ENCODE results near the gene CNNM4.

Gene CNNM4

DNA sequence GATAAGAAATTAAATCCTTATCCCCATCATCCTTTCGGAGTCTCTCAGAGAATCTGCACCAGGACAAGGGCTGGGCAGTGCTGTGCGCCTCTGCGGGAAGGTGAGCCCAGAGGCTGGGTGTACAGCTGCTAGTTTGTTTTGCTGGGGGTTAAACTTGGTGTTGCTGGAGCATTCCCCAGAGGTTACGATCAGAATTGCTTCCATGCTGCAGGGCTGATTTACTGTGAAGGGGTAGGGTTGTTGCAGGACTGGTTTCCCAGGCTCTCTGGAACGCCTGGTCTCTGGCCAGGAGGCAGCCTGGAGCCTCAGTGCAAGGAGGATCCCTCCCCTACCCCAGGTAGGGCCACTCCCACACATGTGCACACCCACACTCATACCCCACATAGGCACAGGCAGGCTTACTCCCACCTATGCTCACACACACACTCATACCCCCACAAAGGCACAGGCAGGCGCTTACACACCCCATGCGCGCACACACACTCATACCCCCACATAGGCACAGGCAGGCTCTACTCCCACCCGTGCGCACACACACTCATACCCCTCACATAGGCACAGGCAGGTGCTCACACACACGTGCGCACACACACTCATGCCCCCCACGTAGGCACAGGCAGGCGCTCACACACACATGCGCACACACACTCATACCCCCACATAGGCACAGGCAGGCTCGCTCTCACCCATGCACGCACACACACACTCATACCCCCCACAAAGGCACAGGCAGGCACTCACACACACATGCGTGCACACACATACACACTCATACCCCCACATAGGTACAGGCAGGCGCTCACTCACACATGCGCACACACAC lies 11.3 kb downstream of the CNNM4 start:
- peaks cover 2 to 31% (median 21%) of the 10 kb centered on the region in 4 experiments for H3K4me1 ChIP-seq (ENCODE audit: control extremely low read depth in 1 of 4, control insufficient read depth in 4 of 4, insufficient read depth in 4 of 4, low read length in 3 of 4)
- WGBS (ENCODE audit: insufficient coverage) = 91% methylated on average over 6 of the region's 20 CpGs
- no peak for DNase-seq
- no peak overlapping the region for H3K4me3 ChIP-seq (ENCODE audit: control insufficient read depth in 1 of 7, extremely low read depth in 1 of 7, insufficient read depth in 4 of 7, low read depth in 2 of 7, low read length in 6 of 7)
- POLR2A ChIA-PET = interaction anchor here (0.6 kb wide), 1 partner anchor 32 kb away, joined by 4 read pairs; no protein-coding TSS in a partner anchor
- peaks cover 0 to 19% (median 5%) of the 10 kb centered on the region in 4 experiments for H3K36me3 ChIP-seq (ENCODE audit: control insufficient read depth in 4 of 4, insufficient read depth in 4 of 4, low read length in 3 of 4)
- CTCF ChIA-PET = no interaction called here
- no peaks in the 10 kb centered on the region for H3K9me3 ChIP-seq (ENCODE audit: control extremely low read depth in 1 of 5, control insufficient read depth in 4 of 5, insufficient read depth in 2 of 5, low read depth in 1 of 5, low read length in 4 of 5)
- H3K27ac ChIP-seq (ENCODE audit: insufficient read depth in 1 of 2, low read depth in 1 of 2, low read length in 2 of 2, poor library complexity in 1 of 2, severe bottlenecking in 2 of 2) = peak overlapping the region in 1 of 2 experiments; percentile 25
- no peaks in the 10 kb centered on the region for H3K27me3 ChIP-seq (replicated peaks in 2 of 5; ENCODE audit: control insufficient read depth in 4 of 5, insufficient read depth in 5 of 5, low read length in 4 of 5)

DNA sequence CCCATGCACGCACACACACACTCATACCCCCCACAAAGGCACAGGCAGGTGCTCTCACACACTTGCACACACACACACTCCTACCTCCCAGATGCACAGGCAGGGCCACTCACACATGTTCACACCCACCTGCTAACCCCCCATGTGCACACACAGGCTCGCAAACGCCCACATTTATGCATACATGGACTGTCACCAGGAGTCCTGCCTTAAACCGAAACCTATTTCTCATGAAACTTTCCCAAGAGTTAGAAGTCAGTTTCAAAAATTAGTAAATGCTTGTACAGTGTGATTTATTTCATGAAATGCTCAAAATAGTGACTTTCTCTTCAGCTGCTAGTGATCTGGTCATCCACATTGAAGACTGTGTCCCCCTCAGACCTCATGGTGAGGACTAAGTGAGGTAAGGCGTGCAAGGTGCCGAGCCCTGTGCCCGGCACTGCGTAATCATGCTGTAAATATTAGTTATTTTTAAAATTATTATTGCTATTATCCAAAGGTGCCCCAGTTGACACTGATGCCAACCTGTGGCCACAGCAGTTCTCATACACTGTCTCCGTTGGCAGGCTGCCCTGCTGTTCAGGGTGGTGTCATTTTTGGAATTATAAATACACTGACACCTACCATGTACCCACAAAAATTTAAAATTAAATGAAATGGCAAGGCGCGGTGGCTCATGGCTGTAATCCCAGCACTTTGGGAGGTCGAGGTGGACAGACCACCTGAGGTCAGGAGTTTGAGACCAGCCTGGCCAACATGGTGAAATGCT lies 12.4 kb downstream of the CNNM4 start:
- 89% methylated on average over 1 of the region's 12 CpGs for WGBS (ENCODE audit: insufficient coverage)
- Histone ChIP-seq H3K4me3 (ENCODE audit: control insufficient read depth in 1 of 7, extremely low read depth in 1 of 7, insufficient read depth in 4 of 7, low read depth in 2 of 7, low read length in 6 of 7) (peak overlapping the region in 4 of 7 experiments; percentile 10 to 86 (median 38)), H3K9me3 (ENCODE audit: control extremely low read depth in 1 of 5, control insufficient read depth in 4 of 5, insufficient read depth in 2 of 5, low read depth in 1 of 5, low read length in 4 of 5) (no peaks in the 10 kb centered on the region), H3K27me3 (replicated peaks in 2 of 5; ENCODE audit: control insufficient read depth in 4 of 5, insufficient read depth in 5 of 5, low read length in 4 of 5) (no peaks in the 10 kb centered on the region), H3K4me1 (ENCODE audit: control extremely low read depth in 1 of 4, control insufficient read depth in 4 of 4, insufficient read depth in 4 of 4, low read length in 3 of 4) (peaks cover 2 to 31% (median 21%) of the 10 kb centered on the region in 4 experiments), H3K36me3 (ENCODE audit: control insufficient read depth in 4 of 4, insufficient read depth in 4 of 4, low read length in 3 of 4) (peaks cover 0 to 13% (median 0%) of the 10 kb centered on the region in 4 experiments), H3K27ac (ENCODE audit: insufficient read depth in 1 of 2, low read depth in 1 of 2, low read length in 2 of 2, poor library complexity in 1 of 2, severe bottlenecking in 2 of 2) (peak overlapping the region in 1 of 2 experiments; percentile 49)
- POLR2A ChIA-PET = interaction anchor here (0.5 to 0.6 kb wide), 2 partner anchors 13 to 31 kb away, joined by 3 to 4 read pairs; no protein-coding TSS in a partner anchor
- DNase-seq = no peak
- CTCF ChIA-PET = interaction anchor here (1.3 to 2.9 kb wide), 8 partner anchors 8 to 29 kb away, joined by 3 to 22 read pairs (median 6); partner anchors contain the start of gene CNNM4

DNA sequence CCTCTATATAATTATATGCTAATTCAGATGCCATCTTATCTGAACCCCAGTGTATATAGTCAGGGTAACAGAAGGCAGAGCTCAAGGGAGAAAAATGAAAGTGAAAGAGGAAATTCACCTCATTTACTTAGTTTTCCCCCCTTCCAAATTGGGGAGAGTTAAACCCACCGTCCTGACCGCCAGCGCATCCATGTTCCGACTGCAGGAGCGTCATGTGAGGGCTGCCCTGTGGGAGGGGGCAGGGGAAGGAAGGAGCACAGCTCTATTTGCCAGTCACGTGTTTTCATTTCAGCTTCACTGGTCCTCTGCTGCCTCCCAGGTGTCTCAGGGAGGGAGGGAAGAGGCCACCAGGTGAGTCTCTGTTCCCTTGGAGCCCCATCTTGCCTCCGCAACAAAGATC lies 13.2 kb downstream of the CNNM4 start:
- Histone ChIP-seq H3K9me3 (ENCODE audit: control extremely low read depth in 1 of 5, control insufficient read depth in 4 of 5, insufficient read depth in 2 of 5, low read depth in 1 of 5, low read length in 4 of 5) (no peaks in the 10 kb centered on the region), H3K27ac (ENCODE audit: insufficient read depth in 1 of 2, low read depth in 1 of 2, low read length in 2 of 2, poor library complexity in 1 of 2, severe bottlenecking in 2 of 2) (peak overlapping the region in 1 of 2 experiments; percentile 77), H3K4me3 (ENCODE audit: control insufficient read depth in 1 of 7, extremely low read depth in 1 of 7, insufficient read depth in 4 of 7, low read depth in 2 of 7, low read length in 6 of 7) (peak overlapping the region; percentile 40 to 86 (median 64)), H3K4me1 (ENCODE audit: control extremely low read depth in 1 of 4, control insufficient read depth in 4 of 4, insufficient read depth in 4 of 4, low read length in 3 of 4) (peaks cover 2 to 31% (median 21%) of the 10 kb centered on the region in 4 experiments), H3K27me3 (replicated peaks in 2 of 5; ENCODE audit: control insufficient read depth in 4 of 5, insufficient read depth in 5 of 5, low read length in 4 of 5) (no peaks in the 10 kb centered on the region), H3K36me3 (ENCODE audit: control insufficient read depth in 4 of 4, insufficient read depth in 4 of 4, low read length in 3 of 4) (peaks cover 0 to 9% (median 0%) of the 10 kb centered on the region in 4 experiments)
- DNase-seq = peak; percentile 80 to 93 (median 91)
- WGBS (ENCODE audit: insufficient coverage) = 7% methylated on average over 5 of the region's 7 CpGs
- ChIA-PET POLR2A (interaction anchor here (0.6 to 0.7 kb wide), 2 partner anchors 38 to 664 kb away, joined by 3 to 4 read pairs; no protein-coding TSS in a partner anchor), CTCF (interaction anchor here (0.6 to 2.9 kb wide), 11 partner anchors 9 to 177 kb away, joined by 3 to 22 read pairs (median 6); partner anchors contain the start of genes ANKRD39 and CNNM4)

DNA sequence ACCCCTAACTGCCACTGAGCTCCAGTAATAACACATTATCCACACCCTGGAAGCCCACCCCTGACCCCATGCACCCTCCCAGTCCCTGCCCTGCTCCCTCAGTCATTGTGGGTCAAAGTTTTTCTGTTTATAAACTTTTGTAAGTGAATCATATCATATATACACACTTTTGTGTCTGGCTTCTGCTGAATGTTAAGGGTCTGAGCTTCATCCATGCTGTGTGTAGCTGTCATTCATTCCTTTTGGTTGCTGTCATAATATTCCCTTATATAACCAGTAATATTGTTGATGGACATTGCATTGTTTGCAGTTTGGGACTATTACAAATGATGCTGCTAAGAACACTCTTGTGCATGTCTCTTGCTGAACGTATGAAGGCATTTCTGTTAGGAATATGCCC lies 14.5 kb downstream of the CNNM4 start:
- peaks cover 0 to 11% (median 0%) of the 10 kb centered on the region in 4 experiments for H3K36me3 ChIP-seq (ENCODE audit: control insufficient read depth in 4 of 4, insufficient read depth in 4 of 4, low read length in 3 of 4)

DNA sequence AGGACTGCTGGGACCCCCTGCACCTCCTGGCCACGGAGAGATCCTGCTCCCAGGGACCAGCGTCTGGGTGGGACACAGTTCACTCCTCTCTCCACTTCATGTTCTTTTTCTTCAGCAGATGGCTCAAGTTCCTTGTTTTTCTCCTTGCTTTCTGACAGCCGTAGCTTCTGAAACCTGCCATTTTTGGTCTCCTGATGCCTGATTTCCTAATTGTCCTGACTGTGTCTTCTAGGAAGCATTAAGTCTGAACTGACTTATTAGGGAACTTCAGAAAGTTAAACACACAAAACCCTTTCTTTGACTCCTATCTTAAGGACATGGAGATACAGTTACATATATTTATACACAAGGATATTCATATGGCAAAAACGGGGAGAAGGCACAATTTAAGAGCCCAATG lies 22.7 kb downstream of the CNNM4 start:
- ChIA-PET CTCF (interaction anchor here (1.2 to 2.2 kb wide), 3 partner anchors 9 to 22 kb away, joined by 3 to 16 read pairs (median 9); partner anchors contain the start of gene CNNM4), POLR2A (no interaction called here)
- no peaks in the 10 kb centered on the region for H3K27me3 ChIP-seq (replicated peaks in 2 of 5; ENCODE audit: control insufficient read depth in 4 of 5, insufficient read depth in 5 of 5, low read length in 4 of 5)
- H3K9me3 ChIP-seq (ENCODE audit: control extremely low read depth in 1 of 5, control insufficient read depth in 4 of 5, insufficient read depth in 2 of 5, low read depth in 1 of 5, low read length in 4 of 5) = no peaks in the 10 kb centered on the region
- no peak overlapping the region for H3K27ac ChIP-seq (ENCODE audit: insufficient read depth in 1 of 2, low read depth in 1 of 2, low read length in 2 of 2, poor library complexity in 1 of 2, severe bottlenecking in 2 of 2)
- H3K36me3 ChIP-seq (ENCODE audit: control insufficient read depth in 4 of 4, insufficient read depth in 4 of 4, low read length in 3 of 4) = peaks cover 0 to 2% (median under 1%) of the 10 kb centered on the region in 4 experiments
- H3K4me1 ChIP-seq (ENCODE audit: control extremely low read depth in 1 of 4, control insufficient read depth in 4 of 4, insufficient read depth in 4 of 4, low read length in 3 of 4) = no peaks in the 10 kb centered on the region
- 96% methylated on average over 3 of the region's 4 CpGs for WGBS (ENCODE audit: insufficient coverage)
- H3K4me3 ChIP-seq (ENCODE audit: control insufficient read depth in 1 of 7, extremely low read depth in 1 of 7, insufficient read depth in 4 of 7, low read depth in 2 of 7, low read length in 6 of 7) = no peak overlapping the region
- DNase-seq = no peak

More for the DNA sequence above, 14.5 kb downstream of the CNNM4 start:
- Histone ChIP-seq H3K27me3 (replicated peaks in 2 of 5; ENCODE audit: control insufficient read depth in 4 of 5, insufficient read depth in 5 of 5, low read length in 4 of 5) (no peaks in the 10 kb centered on the region), H3K9me3 (ENCODE audit: control extremely low read depth in 1 of 5, control insufficient read depth in 4 of 5, insufficient read depth in 2 of 5, low read depth in 1 of 5, low read length in 4 of 5) (no peaks in the 10 kb centered on the region), H3K4me1 (ENCODE audit: control extremely low read depth in 1 of 4, control insufficient read depth in 4 of 4, insufficient read depth in 4 of 4, low read length in 3 of 4) (peaks cover 2 to 31% (median 19%) of the 10 kb centered on the region in 4 experiments), H3K27ac (ENCODE audit: insufficient read depth in 1 of 2, low read depth in 1 of 2, low read length in 2 of 2, poor library complexity in 1 of 2, severe bottlenecking in 2 of 2) (no peak overlapping the region), H3K4me3 (ENCODE audit: control insufficient read depth in 1 of 7, extremely low read depth in 1 of 7, insufficient read depth in 4 of 7, low read depth in 2 of 7, low read length in 6 of 7) (no peak overlapping the region)
- no peak for DNase-seq
- POLR2A ChIA-PET = no interaction called here
- 50% methylated on average over 1 of the region's 1 CpG for WGBS (ENCODE audit: insufficient coverage)
- CTCF ChIA-PET = interaction anchor here (0.9 to 2.9 kb wide), 8 partner anchors 9 to 82 kb away, joined by 3 to 22 read pairs (median 6); partner anchors contain the start of genes ANKRD39 and CNNM4

DNA sequence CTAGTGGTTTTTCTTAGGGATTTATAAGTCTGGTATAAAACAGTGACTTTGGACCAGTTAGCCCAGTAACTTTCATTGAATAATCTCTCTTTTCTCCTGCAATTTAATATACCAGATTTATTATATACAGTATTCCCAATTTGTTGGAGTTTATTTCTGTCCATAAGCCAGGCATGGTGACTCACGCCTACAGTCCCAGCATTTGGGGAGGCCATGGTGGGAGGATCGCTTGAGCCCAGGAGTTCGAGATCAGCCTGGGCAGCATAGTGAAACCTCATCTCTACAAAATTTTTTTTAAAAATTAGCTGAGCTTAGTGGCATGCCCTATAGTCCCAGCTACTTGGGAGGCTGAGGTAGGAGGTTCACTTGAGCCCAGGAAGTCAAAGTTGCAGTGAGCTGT lies 26.7 kb downstream of the CNNM4 start:
- POLR2A ChIA-PET = no interaction called here
- Histone ChIP-seq H3K27me3 (replicated peaks in 2 of 5; ENCODE audit: control insufficient read depth in 4 of 5, insufficient read depth in 5 of 5, low read length in 4 of 5) (no peaks in the 10 kb centered on the region), H3K36me3 (ENCODE audit: control insufficient read depth in 4 of 4, insufficient read depth in 4 of 4, low read length in 3 of 4) (peaks cover 0 to 2% (median 0%) of the 10 kb centered on the region in 4 experiments), H3K4me1 (ENCODE audit: control extremely low read depth in 1 of 4, control insufficient read depth in 4 of 4, insufficient read depth in 4 of 4, low read length in 3 of 4) (no peaks in the 10 kb centered on the region), H3K4me3 (ENCODE audit: control insufficient read depth in 1 of 7, extremely low read depth in 1 of 7, insufficient read depth in 4 of 7, low read depth in 2 of 7, low read length in 6 of 7) (no peak overlapping the region), H3K27ac (ENCODE audit: insufficient read depth in 1 of 2, low read depth in 1 of 2, low read length in 2 of 2, poor library complexity in 1 of 2, severe bottlenecking in 2 of 2) (no peak overlapping the region), H3K9me3 (ENCODE audit: control extremely low read depth in 1 of 5, control insufficient read depth in 4 of 5, insufficient read depth in 2 of 5, low read depth in 1 of 5, low read length in 4 of 5) (no peaks in the 10 kb centered on the region)
- CTCF ChIA-PET = interaction anchor here (2.0 to 2.2 kb wide), 2 partner anchors 13 to 24 kb away, joined by 5 to 7 read pairs; no protein-coding TSS in a partner anchor
- no peak for DNase-seq
- 100% methylated on average over 2 of the region's 3 CpGs for WGBS (ENCODE audit: insufficient coverage)
